RWPE1 (cell line): ENCODE data around the gene TARBP2.

Source experiments
- CTCF ChIA-PET: fragments of 350-600 bp; sonication (Branson Sonifier 250); formaldehyde crosslinking; extraction: SDS; loops from one replicate; lab custom pipeline; 2021; lab: Yijun Ruan, JAX
- POLR2A ChIA-PET: fragments of 400-600 bp; formaldehyde crosslinking; extraction: SDS; loops from one replicate; lab custom pipeline; 2020; ENCODE audit warnings: antibody characterized with exemption; ENCODE audit not compliant: low non-redundant PET; lab: Yijun Ruan, JAX
- DNase-seq: peaks from one replicate; pipeline ENCODE4 v3.0.0; 2012; ENCODE audit warnings: low spot score
- H3K27ac ChIP-seq: fragments of 450-650 bp; 2 replicates; pipeline ENCODE4 v1.5.1; 2017
- CTCF ChIP-seq: fragments of 450-650 bp; conservative IDR thresholded peaks from 2 replicates; pipeline ENCODE4 v1.5.1; 2017; ENCODE audit warnings: low read depth, mild to moderate bottlenecking

TARBP2 gene

GRCh38 chr12:53514628-53515290 lies 13.7 kb downstream of the TARBP2 start:
- H3K27ac ChIP-seq: no peak overlapping the region
- DNase-seq: no peak
- no peak for TF ChIP-seq CTCF
- ChIA-PET POLR2A (no interaction called here), CTCF (interaction anchor here (0.6 kb wide), 1 partner anchor 76 kb away, joined by 3 read pairs; no protein-coding TSS in a partner anchor)

GRCh38 chr12:53515291-53515680 lies 14.2 kb downstream of the TARBP2 start:
- no peak for DNase-seq
- CTCF ChIA-PET: no interaction called here
- POLR2A ChIA-PET: no interaction called here

GRCh38 chr12:53516758-53517455 lies 15.8 kb downstream of the TARBP2 start:
- DNase-seq: no peak
- H3K27ac ChIP-seq: no peak overlapping the region
- ChIA-PET POLR2A (no interaction called here), CTCF (interaction anchor here (0.8 kb wide), 1 partner anchor 96 kb away, joined by 3 read pairs; no protein-coding TSS in a partner anchor)
- no peak for TF ChIP-seq CTCF

More at GRCh38 chr12:53515291-53515680, 14.2 kb downstream of the TARBP2 start:
- no peak overlapping the region for H3K27ac ChIP-seq
- no peak for TF ChIP-seq CTCF

- TF ChIP-seq CTCF: no peak
- POLR2A ChIA-PET: no interaction called here
- DNase-seq: no peak
- H3K27ac ChIP-seq: no peak overlapping the region
- CTCF ChIA-PET: interaction anchor here (0.6 to 1.3 kb wide), 2 partner anchors 10 to 225 kb away, joined by 3 to 6 read pairs; no protein-coding TSS in a partner anchor
These were observed 17.3 kb downstream of the TARBP2 start for GRCh38 chr12:53518381-53518780.

GRCh38 chr12:53523131-53523530 lies 22.0 kb downstream of the TARBP2 start:
- CTCF ChIA-PET: no interaction called here
- TF ChIP-seq CTCF: no peak
- POLR2A ChIA-PET: no interaction called here
- H3K27ac ChIP-seq: no peak overlapping the region
- no peak for DNase-seq

- DNase-seq: no peak
- TF ChIP-seq CTCF: no peak
- H3K27ac ChIP-seq: no peak overlapping the region
- POLR2A ChIA-PET: no interaction called here
- CTCF ChIA-PET: no interaction called here
These were observed 23.4 kb downstream of the TARBP2 start for GRCh38 chr12:53524476-53524875.
